Activated T-helper 1 cell treated with anti-CD3 and anti-CD28 coated beads, Interleukin-12 subunit alpha, Interleukin-12 subunit beta, Interleukin-2, Interleukin-4 antibody, amounts not matched to agents 30 ng/mL and 10 ng/mL and 1 ng/mL, durations not matched to agents 14 hours and 24 hours and 36 hours (primary cell): ENCODE measurements around the gene CAMTA1. TPM values are rescaled to one million over a fixed set of nuclear protein-coding genes. Genes with fewer than 3 reads are reported as not detected.
A peak's percentile ranks its signal among the peaks of the same experiment; 100 is the strongest.
"Not testable (repeated sequence)": the region's sequence is repeated elsewhere in the genome, so short reads cannot be mapped to it uniquely, and the experiment has no call there.

Experiments
- DNase-seq: peaks from one replicate; pipeline ENCODE4 v3.0.0; 2021; ENCODE audit warnings: low spot score
- H3K27ac Mint-ChIP-seq: one replicate; pipeline ENCODE4 v1.8.0; 2021; ENCODE audit warnings: mild to moderate bottlenecking, mixed read lengths
- H3K27me3 Mint-ChIP-seq: one replicate; pipeline ENCODE4 v1.8.0; 2022; ENCODE audit warnings: mild to moderate bottlenecking, moderate library complexity, mixed read lengths; ENCODE audit not compliant: insufficient read depth
- H3K36me3 Mint-ChIP-seq: one replicate; pipeline ENCODE4 v1.8.0; 2021; ENCODE audit warnings: low read depth, mixed read lengths
- H3K4me1 Mint-ChIP-seq: one replicate; pipeline ENCODE4 v1.8.0; 2021; ENCODE audit warnings: low read depth, mixed read lengths
- H3K4me3 Mint-ChIP-seq: one replicate; pipeline ENCODE4 v1.8.0; 2021; ENCODE audit warnings: mild to moderate bottlenecking, moderate library complexity, mixed read lengths
- H3K9me3 Mint-ChIP-seq: one replicate; pipeline ENCODE4 v1.8.0; 2021; ENCODE audit warnings: mixed read lengths
- intact Hi-C: fragments of 100-400 bp; cut with micrococcal nuclease; formaldehyde crosslinking; loops from one replicate; pipeline ENCODE4 v1.15.1; 2024
- total RNA-seq: library from RNA; stranded (reverse); gene quantifications from 2 replicates; pipeline ENCODE4 v1.2.3, GENCODE V29; 2022

Gene CAMTA1
- total RNA-seq, 1 donor from 2014 or later = 57.2 TPM

DNA sequence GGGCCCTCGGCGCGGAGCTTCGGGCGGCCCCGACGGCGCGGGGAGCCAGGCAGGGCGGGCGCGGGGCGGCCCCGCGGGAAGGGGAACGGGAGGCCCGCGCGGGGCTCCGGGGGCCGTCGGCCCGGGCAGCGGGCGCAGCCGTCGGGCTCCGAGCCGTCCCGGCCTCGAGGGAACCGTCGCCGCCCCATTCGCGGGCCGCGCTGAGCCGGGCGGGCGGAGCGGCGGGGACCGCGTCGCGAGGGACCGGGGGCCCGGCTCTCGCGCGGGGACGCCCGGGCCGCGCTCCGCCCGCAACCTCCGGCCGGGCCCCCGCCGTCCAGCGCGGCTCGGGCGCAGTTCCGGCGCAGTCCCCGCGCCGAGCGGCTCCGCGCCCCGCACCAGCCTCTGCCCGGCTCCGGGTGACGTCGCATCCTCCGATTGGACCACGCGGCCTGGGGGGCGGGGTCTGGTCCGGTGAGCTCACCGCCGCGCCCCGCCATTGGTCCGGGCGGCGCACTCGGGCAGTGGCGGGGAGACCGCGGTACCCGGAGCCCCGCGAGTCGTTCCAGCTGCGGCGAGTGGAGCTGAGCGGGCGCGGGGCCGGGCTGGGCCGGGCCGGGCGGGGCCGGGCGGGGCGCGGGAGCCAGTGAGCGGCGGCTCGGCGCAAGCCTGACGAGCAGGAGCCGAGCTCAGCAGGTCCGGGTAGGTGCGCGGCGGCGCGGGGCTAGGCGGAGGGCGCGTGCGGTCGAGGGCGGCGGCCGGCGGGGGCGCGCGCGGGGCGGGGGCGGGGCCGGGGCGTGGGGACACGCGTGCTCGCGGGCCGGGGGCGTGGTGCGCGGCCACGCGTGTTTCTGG is 919.2 kb downstream of the CAMTA1 start:
- Mint-ChIP-seq H3K27me3 (peaks cover 65% of the 10 kb centered on the region), H3K9me3 (no peaks in the 10 kb centered on the region), H3K4me1 (no peaks in the 10 kb centered on the region), H3K36me3 (no peaks in the 10 kb centered on the region), H3K27ac (no peak overlapping the region), H3K4me3 (no peak overlapping the region)
- intact Hi-C loops = loop anchor here (5.0 kb wide), 1 partner anchor 68 kb away; the partner anchor contains the start of gene VAMP3
- DNase-seq = peak; percentile 91

DNA sequence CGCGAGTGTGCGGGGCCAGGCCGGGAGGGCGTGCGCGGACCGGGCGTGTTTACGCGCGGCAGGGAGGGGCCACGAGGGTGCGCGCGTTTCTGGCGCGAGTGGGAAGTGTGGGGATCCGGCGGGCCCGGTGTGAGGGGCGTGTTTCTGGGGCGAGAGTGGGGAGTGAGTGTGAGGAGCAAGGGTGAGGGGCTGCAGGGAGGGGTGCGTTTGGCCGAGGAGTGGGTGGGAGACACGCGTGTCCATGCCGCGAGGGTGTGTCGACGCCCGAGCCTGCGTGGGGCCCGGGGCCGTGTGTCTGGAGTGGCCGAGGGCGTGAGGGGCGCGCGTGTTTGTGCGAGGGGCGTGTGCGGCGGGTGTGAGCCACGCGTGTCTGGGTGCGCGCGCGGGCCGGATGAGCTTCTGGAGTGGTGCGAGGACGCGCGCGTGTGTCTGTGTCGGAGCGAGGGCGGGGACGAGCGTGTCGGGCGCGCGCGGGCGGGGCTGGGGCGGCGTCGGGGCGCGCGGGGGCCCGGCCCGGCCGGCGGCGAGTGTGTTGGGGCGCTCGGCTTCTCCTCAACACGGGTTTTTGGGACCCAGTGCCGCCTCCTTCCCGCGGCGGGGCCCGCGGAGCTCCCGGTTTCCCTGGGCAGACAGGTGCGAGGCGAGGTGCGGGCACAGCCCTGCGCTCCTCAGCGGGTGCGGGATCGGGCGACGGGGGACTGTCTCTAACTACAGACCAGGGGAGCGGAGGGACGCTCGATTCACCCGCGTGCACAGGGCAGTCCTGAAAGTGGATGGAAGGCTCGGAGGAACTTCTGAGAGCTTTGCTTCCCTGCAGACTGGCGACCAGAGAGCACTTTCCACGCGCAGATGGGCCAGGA is 920.0 kb downstream of the CAMTA1 start:
- Mint-ChIP-seq H3K9me3 (no peaks in the 10 kb centered on the region), H3K27me3 (peaks cover 62% of the 10 kb centered on the region), H3K36me3 (no peaks in the 10 kb centered on the region), H3K4me1 (no peaks in the 10 kb centered on the region), H3K27ac (no peak overlapping the region), H3K4me3 (peak overlapping the region; percentile 69)
- intact Hi-C loops = no loop called here
- no peak for DNase-seq

DNA sequence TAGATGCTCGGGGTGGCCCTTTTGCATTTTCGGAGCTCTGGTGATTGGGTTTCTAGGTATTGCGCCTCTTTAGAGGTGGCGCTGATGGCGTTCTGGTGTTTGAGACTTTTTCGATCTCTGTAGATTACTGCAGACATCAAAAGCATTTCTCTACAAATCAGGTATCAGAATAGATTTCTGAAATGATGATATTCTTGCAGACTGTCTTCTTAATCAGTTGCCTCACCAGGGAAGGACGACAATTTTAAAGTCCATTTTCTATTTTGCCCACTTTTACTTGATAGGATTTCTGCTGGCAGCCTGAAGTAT is 920.6 kb downstream of the CAMTA1 start:
- no peak for DNase-seq
- intact Hi-C loops = no loop called here
- Mint-ChIP-seq H3K9me3 (no peaks in the 10 kb centered on the region), H3K36me3 (no peaks in the 10 kb centered on the region), H3K4me1 (no peaks in the 10 kb centered on the region), H3K27ac (no peak overlapping the region), H3K4me3 (peak overlapping the region; percentile 65), H3K27me3 (peaks cover 60% of the 10 kb centered on the region)

DNA sequence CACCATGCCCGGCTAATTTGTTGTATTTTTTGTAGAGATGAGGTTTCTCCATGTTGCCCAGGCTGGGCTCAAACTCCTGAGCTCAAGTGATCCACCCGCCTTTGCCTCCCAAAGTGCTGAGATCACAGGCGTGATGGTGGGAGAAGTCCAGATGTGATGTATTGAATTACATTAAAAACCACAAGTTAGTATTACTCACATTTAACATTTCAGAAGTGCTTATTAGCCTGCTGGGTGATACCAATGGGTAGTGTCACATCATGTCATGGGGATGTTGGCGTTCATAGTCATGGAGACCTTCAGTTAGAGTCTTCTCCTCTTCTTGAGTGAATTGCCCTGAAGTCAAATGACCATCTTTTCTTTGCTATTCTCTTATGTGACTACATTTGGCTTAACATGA is 922.3 kb downstream of the CAMTA1 start:
- Mint-ChIP-seq H3K4me3 (no peak overlapping the region), H3K27me3 (peaks cover 52% of the 10 kb centered on the region), H3K36me3 (no peaks in the 10 kb centered on the region), H3K27ac (no peak overlapping the region), H3K9me3 (no peaks in the 10 kb centered on the region), H3K4me1 (no peaks in the 10 kb centered on the region)
- no peak for DNase-seq
- intact Hi-C loops = no loop called here

DNA sequence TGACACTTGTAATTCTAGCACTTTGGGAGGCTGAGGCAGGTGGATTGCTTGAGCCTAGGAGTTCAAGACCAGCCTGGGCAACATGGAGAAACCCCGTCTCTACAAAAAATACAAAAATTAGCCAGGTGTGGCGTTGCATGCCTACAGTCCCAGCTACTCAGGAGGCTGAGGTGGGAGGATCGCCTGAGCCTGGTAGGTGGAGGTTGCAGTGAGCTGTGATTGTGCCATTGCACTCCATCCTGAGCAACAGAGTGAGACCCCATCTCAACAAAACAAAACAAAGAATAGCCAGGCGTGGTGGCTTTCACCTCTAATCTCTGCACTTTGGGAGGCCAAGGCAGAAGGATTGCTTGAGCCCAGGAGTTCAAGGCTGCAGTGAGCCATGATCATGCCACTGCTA is 922.8 kb downstream of the CAMTA1 start:
- peaks cover 49% of the 10 kb centered on the region for H3K27me3 Mint-ChIP-seq
- H3K9me3 Mint-ChIP-seq, intact Hi-C loops, H3K27ac Mint-ChIP-seq, H3K4me1 Mint-ChIP-seq, H3K36me3 Mint-ChIP-seq, H3K4me3 Mint-ChIP-seq, DNase-seq: not testable (repeated sequence)

DNA sequence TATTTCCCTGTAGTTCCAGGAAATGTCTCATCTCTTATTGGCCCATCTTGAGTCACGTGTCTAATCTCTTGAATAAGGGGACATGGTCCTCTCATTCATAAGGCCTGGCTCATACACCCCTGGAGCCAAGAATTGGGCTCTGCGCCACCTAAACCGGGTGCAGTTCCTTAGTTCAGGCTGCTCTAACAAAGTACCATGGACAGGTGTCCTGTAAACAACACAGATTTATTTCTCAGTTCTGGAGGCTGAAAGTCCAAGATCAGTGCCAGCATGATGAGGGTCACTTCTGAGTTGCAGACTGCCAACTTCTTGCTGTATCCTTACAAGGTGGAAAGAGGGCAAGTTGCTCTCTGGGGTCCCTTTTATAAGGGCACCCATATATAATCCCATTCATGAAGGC is 925.6 kb downstream of the CAMTA1 start:
- no peaks in the 10 kb centered on the region for H3K9me3 Mint-ChIP-seq
- no peaks in the 10 kb centered on the region for H3K4me1 Mint-ChIP-seq
- no peak overlapping the region for H3K4me3 Mint-ChIP-seq
- H3K27ac Mint-ChIP-seq = no peak overlapping the region
- DNase-seq = no peak
- H3K36me3 Mint-ChIP-seq = no peaks in the 10 kb centered on the region
- intact Hi-C loops = no loop called here
- H3K27me3 Mint-ChIP-seq = peaks cover 40% of the 10 kb centered on the region

DNA sequence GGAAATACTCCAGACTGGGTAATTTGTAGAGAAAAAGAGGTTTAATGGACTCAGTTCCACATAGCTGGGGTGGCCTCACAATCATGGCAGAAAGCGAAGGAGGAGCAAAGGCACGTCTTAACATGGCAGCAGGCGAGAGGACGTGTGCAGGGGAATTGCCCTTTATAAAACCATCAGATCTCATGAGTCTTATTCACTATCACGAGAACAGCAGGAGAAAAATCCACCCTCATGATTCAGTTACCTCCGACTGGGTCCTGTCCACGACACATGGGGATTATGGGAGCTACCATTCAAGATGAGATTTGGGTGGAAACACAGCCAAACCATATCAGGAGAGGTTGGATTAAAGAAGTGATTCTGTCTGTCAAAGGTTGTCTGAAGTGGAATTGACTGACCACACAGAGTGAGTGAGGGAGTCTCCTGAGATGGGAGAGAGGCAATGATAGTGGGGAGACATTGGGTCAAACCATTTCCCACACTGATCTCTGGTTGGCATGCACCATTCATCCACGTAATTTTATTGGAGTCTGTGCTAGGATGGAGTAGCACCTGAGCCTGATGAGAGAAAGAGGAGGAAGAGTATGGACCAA is 927.6 kb downstream of the CAMTA1 start:
- Mint-ChIP-seq H3K27ac (no peak overlapping the region), H3K36me3 (no peaks in the 10 kb centered on the region), H3K4me3 (no peak overlapping the region), H3K9me3 (no peaks in the 10 kb centered on the region), H3K4me1 (no peaks in the 10 kb centered on the region), H3K27me3 (peaks cover 23% of the 10 kb centered on the region)
- no peak for DNase-seq
- intact Hi-C loops = no loop called here

DNA sequence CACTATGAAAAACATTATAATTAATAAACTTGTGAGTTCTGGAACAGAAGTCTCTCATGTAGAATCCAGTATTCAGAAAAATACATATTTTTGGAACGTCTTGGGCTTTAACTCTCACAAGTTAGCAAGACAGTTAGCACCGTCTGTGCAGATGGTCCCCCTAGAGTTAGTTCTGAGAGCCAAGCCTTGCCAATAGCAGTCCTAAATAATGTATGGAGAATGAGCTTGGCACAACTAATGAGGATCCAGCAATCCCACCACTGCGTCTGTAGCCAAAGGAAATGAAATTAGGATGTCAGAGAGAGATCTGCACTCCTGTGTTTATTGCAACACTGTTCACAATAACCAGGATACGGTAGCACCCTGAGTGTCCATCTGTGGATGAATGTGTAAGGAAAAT is 931.3 kb downstream of the CAMTA1 start:
- Mint-ChIP-seq H3K9me3 (no peaks in the 10 kb centered on the region), H3K4me3 (no peak overlapping the region), H3K36me3 (no peaks in the 10 kb centered on the region), H3K27me3 (peaks cover 7% of the 10 kb centered on the region), H3K27ac (no peak overlapping the region), H3K4me1 (no peaks in the 10 kb centered on the region)
- intact Hi-C loops = no loop called here
- no peak for DNase-seq

DNA sequence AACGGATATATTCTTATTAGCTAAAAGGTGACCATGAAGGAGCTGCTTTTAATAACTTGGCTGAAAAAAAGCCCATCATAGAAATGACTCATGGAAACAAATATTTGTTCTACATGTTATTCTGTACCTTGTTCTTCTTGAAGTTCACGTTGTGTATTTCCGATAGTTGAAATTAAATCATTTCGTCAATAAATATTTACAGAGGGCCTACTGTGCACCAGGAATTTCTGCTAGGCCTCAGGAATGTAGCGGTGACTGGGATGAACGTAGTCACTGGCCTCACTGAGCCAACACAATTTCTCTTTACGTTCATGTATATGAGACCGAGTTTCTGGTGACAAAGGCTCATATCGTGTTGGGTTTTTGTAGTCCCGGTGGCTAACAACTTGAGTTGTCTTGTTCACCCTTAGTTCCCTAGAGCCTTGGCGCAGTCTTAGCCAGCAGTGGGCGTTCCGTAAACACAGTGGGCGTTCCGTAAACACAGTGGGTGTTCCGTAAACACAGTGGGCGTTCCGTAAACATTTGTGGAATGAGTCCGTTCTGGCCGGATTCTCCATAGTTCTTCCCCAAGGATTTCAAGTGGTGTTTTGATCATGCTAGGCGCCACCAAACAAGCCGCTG is 932.6 kb downstream of the CAMTA1 start:
- Mint-ChIP-seq H3K27ac (no peak overlapping the region), H3K27me3 (peaks cover 5% of the 10 kb centered on the region), H3K4me1 (no peaks in the 10 kb centered on the region), H3K36me3 (no peaks in the 10 kb centered on the region), H3K9me3 (no peaks in the 10 kb centered on the region), H3K4me3 (no peak overlapping the region)
- DNase-seq = no peak
- intact Hi-C loops = no loop called here

DNA sequence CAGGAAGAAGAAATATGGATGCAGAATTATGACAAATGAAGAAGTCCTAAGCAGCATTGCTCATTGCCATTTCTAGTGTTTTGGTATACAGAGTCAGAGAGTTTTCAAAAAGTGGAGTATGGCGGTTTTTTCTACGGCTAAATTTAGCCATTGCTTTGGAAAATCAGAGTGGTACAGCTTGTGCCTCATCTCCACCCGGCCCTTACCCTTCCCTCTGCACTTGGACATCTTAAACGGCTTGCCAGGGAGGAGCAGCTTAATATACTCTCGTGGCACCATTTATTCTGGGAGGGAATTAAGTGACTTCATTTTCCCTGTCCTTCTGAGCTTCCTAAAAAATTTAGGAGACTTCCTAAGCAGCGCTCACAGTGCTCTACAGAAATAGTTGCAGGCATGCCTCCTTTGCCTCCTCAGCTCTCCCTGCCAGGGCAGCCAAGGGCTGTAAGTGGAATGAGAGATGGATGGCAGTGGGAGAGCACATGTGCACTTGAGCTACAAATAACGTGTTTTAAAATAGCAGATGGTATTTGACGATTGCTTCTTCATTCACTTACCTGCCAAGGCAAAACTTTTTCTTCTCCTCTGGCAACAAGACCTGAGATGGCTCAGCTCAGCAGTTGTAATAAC is 934.3 kb downstream of the CAMTA1 start:
- Mint-ChIP-seq H3K27ac (no peak overlapping the region), H3K27me3 (peaks cover 5% of the 10 kb centered on the region), H3K36me3 (no peaks in the 10 kb centered on the region), H3K9me3 (no peaks in the 10 kb centered on the region), H3K4me3 (no peak overlapping the region), H3K4me1 (no peaks in the 10 kb centered on the region)
- intact Hi-C loops = no loop called here
- no peak for DNase-seq

DNA sequence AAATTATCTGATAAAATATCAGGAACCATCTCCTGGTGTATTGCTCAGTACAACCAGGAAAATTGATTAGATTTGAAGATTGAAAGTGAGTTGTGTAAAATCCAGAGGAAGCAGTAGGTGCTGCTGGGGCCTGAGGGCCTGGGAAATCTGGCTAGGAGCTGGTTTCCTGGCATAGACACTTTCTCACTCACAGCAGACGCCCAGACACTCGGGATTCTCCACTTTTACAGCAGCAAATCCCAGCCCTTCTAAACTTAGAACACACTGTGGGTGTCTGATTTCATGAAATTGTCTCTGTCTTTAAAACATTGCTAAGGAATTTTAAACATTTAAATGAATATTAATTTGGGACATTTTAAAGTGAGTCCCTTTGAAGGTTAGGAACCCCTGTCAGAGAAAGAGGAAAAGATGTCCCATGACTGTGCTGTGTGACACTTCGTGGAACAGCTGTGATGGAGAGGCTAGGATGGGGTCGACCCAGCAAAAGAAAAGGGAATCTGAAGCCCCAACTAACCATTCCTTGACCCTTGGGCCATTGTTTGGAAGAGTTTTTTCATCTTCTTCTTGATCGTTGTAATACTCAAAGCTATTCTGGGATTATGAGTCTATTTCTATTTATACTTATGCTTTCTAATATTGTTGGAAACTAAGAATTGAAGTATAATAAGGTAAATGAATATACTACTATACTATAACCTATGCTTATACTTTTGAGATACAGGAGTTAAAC is 936.9 kb downstream of the CAMTA1 start:
- no peak for DNase-seq
- intact Hi-C loops = no loop called here
- Mint-ChIP-seq H3K27ac (no peak overlapping the region), H3K36me3 (no peaks in the 10 kb centered on the region), H3K4me3 (no peak overlapping the region), H3K27me3 (peaks cover 3% of the 10 kb centered on the region), H3K9me3 (no peaks in the 10 kb centered on the region), H3K4me1 (no peaks in the 10 kb centered on the region)

DNA sequence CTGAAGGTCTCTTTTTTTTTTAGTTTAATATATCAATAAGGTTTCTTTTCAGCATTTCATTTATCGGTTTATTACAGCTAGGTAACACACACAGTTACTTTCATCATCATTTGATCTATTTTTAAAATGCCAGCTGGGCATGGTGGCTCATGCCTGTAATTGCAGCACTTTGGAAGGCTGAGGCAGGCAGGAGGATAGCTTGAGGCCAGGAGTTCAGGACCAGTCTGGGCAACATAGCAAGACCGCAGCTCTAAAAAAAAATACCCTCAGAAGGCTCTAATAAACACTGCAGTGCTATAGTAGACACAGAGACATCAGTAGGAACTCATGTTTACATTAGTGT is 937.4 kb downstream of the CAMTA1 start:
- Mint-ChIP-seq H3K9me3 (no peaks in the 10 kb centered on the region), H3K36me3 (no peaks in the 10 kb centered on the region), H3K27ac (no peak overlapping the region), H3K4me3 (no peak overlapping the region), H3K4me1 (no peaks in the 10 kb centered on the region), H3K27me3 (peaks cover 3% of the 10 kb centered on the region)
- intact Hi-C loops = no loop called here
- no peak for DNase-seq
